Ishikawa (cell line): ENCODE results near the gene DOCK1.

ENCODE experiments used
- EGR1 ChIP-seq: IDR thresholded peaks from 2 replicates; pipeline ENCODE4 v1.6.1; 2012
- EP300 ChIP-seq: IDR thresholded peaks from 2 replicates; pipeline ENCODE4 v1.6.1; 2012; ENCODE audit warnings: borderline replicate concordance
- FOXM1 ChIP-seq: IDR thresholded peaks from 2 replicates; pipeline ENCODE4 v1.6.1; 2012; ENCODE audit warnings: low read depth, borderline replicate concordance
- NFIC ChIP-seq: IDR thresholded peaks from 2 replicates; pipeline ENCODE4 v1.6.1; 2012
- RAD21 ChIP-seq: IDR thresholded peaks from 2 replicates; pipeline ENCODE4 v1.6.1; 2012; ENCODE audit warnings: low read depth
- TF ChIP-seq, protein P1 (sequence below): IDR thresholded peaks from 2 replicates; pipeline ENCODE4 v1.6.1; 2012; ENCODE audit warnings: low read depth, mild to moderate bottlenecking
- TF ChIP-seq, protein P2 (sequence below): IDR thresholded peaks from 2 replicates; pipeline ENCODE4 v1.6.1; 2012
- TF ChIP-seq, protein P3 (sequence below): IDR thresholded peaks from 2 replicates; pipeline ENCODE4 v1.6.1; 2012

DNA sequence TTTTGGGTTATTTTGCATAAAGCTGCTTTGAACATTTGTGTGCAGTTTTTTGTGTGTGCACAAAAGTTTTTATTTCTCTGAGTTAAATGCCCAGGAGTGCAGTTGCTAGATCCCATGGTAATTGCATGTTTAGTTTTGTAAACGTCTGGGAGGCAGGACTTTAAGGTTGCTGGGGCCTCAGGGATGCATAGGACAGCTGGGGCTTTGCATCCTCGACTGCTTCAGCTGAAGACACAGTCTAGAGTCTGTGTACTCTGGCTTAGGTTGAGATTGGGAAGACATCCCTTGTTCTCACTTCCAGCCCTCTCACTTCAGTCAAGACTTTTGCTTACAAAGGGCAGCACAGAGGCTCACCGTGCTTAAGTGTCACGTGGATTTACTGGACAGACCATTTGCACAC is 385.6 kb downstream of the DOCK1 start:
- no peak for TF ChIP-seq RAD21
- no peak for TF ChIP-seq FOXM1
- TF ChIP-seq EGR1: no peak
- no peak for TF ChIP-seq NFIC
- TF ChIP-seq, protein P1, sequence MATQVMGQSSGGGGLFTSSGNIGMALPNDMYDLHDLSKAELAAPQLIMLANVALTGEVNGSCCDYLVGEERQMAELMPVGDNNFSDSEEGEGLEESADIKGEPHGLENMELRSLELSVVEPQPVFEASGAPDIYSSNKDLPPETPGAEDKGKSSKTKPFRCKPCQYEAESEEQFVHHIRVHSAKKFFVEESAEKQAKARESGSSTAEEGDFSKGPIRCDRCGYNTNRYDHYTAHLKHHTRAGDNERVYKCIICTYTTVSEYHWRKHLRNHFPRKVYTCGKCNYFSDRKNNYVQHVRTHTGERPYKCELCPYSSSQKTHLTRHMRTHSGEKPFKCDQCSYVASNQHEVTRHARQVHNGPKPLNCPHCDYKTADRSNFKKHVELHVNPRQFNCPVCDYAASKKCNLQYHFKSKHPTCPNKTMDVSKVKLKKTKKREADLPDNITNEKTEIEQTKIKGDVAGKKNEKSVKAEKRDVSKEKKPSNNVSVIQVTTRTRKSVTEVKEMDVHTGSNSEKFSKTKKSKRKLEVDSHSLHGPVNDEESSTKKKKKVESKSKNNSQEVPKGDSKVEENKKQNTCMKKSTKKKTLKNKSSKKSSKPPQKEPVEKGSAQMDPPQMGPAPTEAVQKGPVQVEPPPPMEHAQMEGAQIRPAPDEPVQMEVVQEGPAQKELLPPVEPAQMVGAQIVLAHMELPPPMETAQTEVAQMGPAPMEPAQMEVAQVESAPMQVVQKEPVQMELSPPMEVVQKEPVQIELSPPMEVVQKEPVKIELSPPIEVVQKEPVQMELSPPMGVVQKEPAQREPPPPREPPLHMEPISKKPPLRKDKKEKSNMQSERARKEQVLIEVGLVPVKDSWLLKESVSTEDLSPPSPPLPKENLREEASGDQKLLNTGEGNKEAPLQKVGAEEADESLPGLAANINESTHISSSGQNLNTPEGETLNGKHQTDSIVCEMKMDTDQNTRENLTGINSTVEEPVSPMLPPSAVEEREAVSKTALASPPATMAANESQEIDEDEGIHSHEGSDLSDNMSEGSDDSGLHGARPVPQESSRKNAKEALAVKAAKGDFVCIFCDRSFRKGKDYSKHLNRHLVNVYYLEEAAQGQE: no peak
- TF ChIP-seq, protein P2, sequence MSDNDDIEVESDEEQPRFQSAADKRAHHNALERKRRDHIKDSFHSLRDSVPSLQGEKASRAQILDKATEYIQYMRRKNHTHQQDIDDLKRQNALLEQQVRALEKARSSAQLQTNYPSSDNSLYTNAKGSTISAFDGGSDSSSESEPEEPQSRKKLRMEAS: no peak
- TF ChIP-seq, protein P3, sequence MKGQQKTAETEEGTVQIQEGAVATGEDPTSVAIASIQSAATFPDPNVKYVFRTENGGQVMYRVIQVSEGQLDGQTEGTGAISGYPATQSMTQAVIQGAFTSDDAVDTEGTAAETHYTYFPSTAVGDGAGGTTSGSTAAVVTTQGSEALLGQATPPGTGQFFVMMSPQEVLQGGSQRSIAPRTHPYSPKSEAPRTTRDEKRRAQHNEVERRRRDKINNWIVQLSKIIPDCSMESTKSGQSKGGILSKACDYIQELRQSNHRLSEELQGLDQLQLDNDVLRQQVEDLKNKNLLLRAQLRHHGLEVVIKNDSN: no peak
- TF ChIP-seq EP300: no peak
